T-cell (primary cell): ENCODE measurements around the gene HDAC9. TPM values are rescaled to one million over a fixed set of nuclear protein-coding genes. Genes with fewer than 3 reads are reported as not detected.

Source experiments
- ATAC-seq, 4 experiments: fragments of 200-7000 bp in 3 of 4; fragments of 150-1000 bp in 1 of 4; cut with Tn5 transposase; replicated peaks in 1 of 4; 1 replicate in 3 of 4; 2 replicates in 1 of 4; pipeline ENCODE4 v1.10.0; 2021; ENCODE audit warnings: moderate library complexity in 3 of 4, mild to moderate bottlenecking in 2 of 4, moderate number of reproducible peaks in 1 of 4
- CTCF ChIA-PET, 2 donors: fragments of 300-600 bp; sonication (Branson Sonifier 250); formaldehyde crosslinking; loops; one replicate each; lab custom pipeline; 2022; ENCODE audit warnings: antibody characterized with exemption in 2 of 2; lab: Charles Lee
- POLR2A ChIA-PET, 2 donors: fragments of 300-600 bp; sonication (Branson Sonifier 250); formaldehyde crosslinking; loops; one replicate each; lab custom pipeline; 2022; ENCODE audit warnings: antibody characterized with exemption in 2 of 2; lab: Charles Lee
- DNase-seq, 35 experiments: peaks; one replicate each; pipeline versions ENCODE4 v3.0.0 to v3.0.0-alpha.2; 2013 to 2023
- H3K27ac ChIP-seq: one replicate; pipeline ENCODE4 v1.5.1; 2013; ENCODE audit warnings: low read length
- H3K27me3 ChIP-seq, 2 experiments: replicated peaks in 1 of 2; 1 replicate in 1 of 2; 2 replicates in 1 of 2; pipeline versions ENCODE4 v1.6.1 to v1.7.0; 2013; ENCODE audit warnings: low read length in 1 of 2, mixed read lengths in 1 of 2; ENCODE audit not compliant: control insufficient read depth in 2 of 2, insufficient read depth in 2 of 2; ENCODE audit errors: extremely low read depth in 1 of 2
- H3K36me3 ChIP-seq, 2 donors: 1 replicate in 1 of 2; 2 replicates in 1 of 2; pipeline versions ENCODE4 v1.6.1 to v1.7.0; 2013; ENCODE audit warnings: low read length in 1 of 2; ENCODE audit not compliant: control insufficient read depth in 2 of 2, insufficient read depth in 1 of 2; ENCODE audit errors: extremely low read depth in 1 of 2
- H3K4me1 ChIP-seq, 2 experiments: 1 replicate in 1 of 2; 2 replicates in 1 of 2; pipeline versions ENCODE4 v1.6.1 to v1.7.0; 2013; ENCODE audit warnings: low read length in 2 of 2, mixed read lengths in 1 of 2; ENCODE audit not compliant: insufficient read depth in 2 of 2, control insufficient read depth in 1 of 2; ENCODE audit errors: extremely low read depth in 1 of 2
- H3K4me3 ChIP-seq, 2 donors: 1 replicate in 1 of 2; 2 replicates in 1 of 2; pipeline versions ENCODE4 v1.5.1 to v1.7.0; 2013; ENCODE audit warnings: mild to moderate bottlenecking in 2 of 2, low read length in 1 of 2, moderate library complexity in 1 of 2; ENCODE audit not compliant: control insufficient read depth in 1 of 2; ENCODE audit errors: extremely low read depth in 1 of 2
- H3K9me3 ChIP-seq: 2 replicates; pipeline ENCODE4 v1.7.0; 2013
- H3K27ac Mint-ChIP-seq, 2 donors: one replicate each; pipeline ENCODE4 v1.8.0; 2020 to 2021; ENCODE audit warnings: mild to moderate bottlenecking in 2 of 2, mixed read lengths in 2 of 2
- H3K27me3 Mint-ChIP-seq, 2 donors: one replicate each; pipeline ENCODE4 v1.8.0; 2021 to 2022; ENCODE audit warnings: mixed read lengths in 2 of 2
- H3K36me3 Mint-ChIP-seq: one replicate; pipeline ENCODE4 v1.8.0; 2021; ENCODE audit warnings: mixed read lengths
- H3K4me1 Mint-ChIP-seq, 3 donors: one replicate each; pipeline ENCODE4 v1.8.0; 2020 to 2022; ENCODE audit warnings: mixed read lengths in 3 of 3, mild to moderate bottlenecking in 1 of 3
- H3K4me3 Mint-ChIP-seq, 3 donors: one replicate each; pipeline ENCODE4 v1.8.0; 2020 to 2022; ENCODE audit warnings: mild to moderate bottlenecking in 3 of 3, mixed read lengths in 3 of 3, moderate library complexity in 3 of 3
- H3K9me3 Mint-ChIP-seq, 3 donors: one replicate each; pipeline ENCODE4 v1.8.0; 2020 to 2022; ENCODE audit warnings: mixed read lengths in 3 of 3
- WGBS: methylation state at CpG from one replicate; pipeline ENCODE4 v1.1.5; 2013; ENCODE audit warnings: missing lambda C conversion rate; ENCODE audit not compliant: insufficient coverage; 5-methylcytosine and 5-hydroxymethylcytosine counted together
- total RNA-seq, 35 experiments: library from RNA in 6 of 35; stranded (reverse) in 6 of 35; fragments of 120-200 nt in 1 of 35; gene quantifications; one replicate each; pipeline versions ENCODE4 v1.2.1 to v1.2.4 and lab custom pipeline; 2013 to 2026

HDAC9 gene
- total RNA-seq, 5 donors from 2014 or later (not counting 1 experiment from before 2014, with no cell fraction given), result 2.8 to 6.7 (median 4.7) TPM

DNA sequence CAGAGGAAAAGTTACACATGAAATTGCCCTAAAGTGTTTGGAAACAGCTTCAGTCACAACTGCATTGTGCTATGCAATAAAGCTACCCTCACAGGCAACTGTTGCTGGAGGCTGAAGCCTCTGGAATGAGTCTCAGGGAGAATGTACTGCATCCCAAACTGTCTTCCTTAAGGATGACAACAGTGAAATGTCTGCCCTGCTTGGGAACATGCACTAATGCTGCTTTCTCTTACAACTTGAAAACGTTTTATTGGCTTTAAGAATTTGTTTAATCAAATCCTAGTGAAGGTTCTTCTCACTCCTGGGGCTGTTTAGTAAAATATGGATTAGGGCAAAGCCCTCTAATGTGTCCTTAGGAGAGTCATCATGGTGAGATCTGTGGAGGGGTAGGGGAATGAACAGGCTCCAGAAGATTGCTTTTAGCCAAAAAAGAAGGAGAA is 406.5 kb downstream of the HDAC9 start:
- WGBS, result no CpG with 5 or more reads among the region's 1 CpG
- DNase-seq, result no peak

GRCh38 chr7:18902892-18903291 is 407.3 kb downstream of the HDAC9 start:
- POLR2A ChIA-PET, result no interaction called here
- no peak for ATAC-seq
- CTCF ChIA-PET, result interaction anchor here in 1 of 2 donors (1.0 kb wide), 1 partner anchor 12 kb away, joined by 3 read pairs; no protein-coding TSS in a partner anchor
- peaks cover 0 to 12% (median 8%) of the 10 kb centered on the region in 3 donors for H3K9me3 Mint-ChIP-seq
- DNase-seq, result no peak
- no peaks in the 10 kb centered on the region for H3K27me3 Mint-ChIP-seq
- H3K36me3 Mint-ChIP-seq, result no peaks in the 10 kb centered on the region
- H3K4me1 ChIP-seq, result no peaks in the 10 kb centered on the region
- H3K36me3 ChIP-seq, result no peaks in the 10 kb centered on the region
- no peak overlapping the region for H3K27ac ChIP-seq
- H3K4me1 Mint-ChIP-seq, result no peaks in the 10 kb centered on the region
- no peak overlapping the region for H3K4me3 ChIP-seq
- H3K27ac Mint-ChIP-seq, result no peak overlapping the region
- H3K4me3 Mint-ChIP-seq, result no peak overlapping the region
- H3K27me3 ChIP-seq, result no peaks in the 10 kb centered on the region
- no peaks in the 10 kb centered on the region for H3K9me3 ChIP-seq

More for the DNA sequence above, 406.5 kb downstream of the HDAC9 start:
- H3K27me3 Mint-ChIP-seq, result no peaks in the 10 kb centered on the region
- peaks cover 0 to 12% (median 8%) of the 10 kb centered on the region in 3 donors for H3K9me3 Mint-ChIP-seq
- no peaks in the 10 kb centered on the region for H3K4me1 Mint-ChIP-seq
- no peak overlapping the region for H3K27ac Mint-ChIP-seq
- H3K36me3 Mint-ChIP-seq, result no peaks in the 10 kb centered on the region
- no peaks in the 10 kb centered on the region for H3K4me1 ChIP-seq
- CTCF ChIA-PET, result no interaction called here
- ATAC-seq, result no peak
- POLR2A ChIA-PET, result no interaction called here
- no peaks in the 10 kb centered on the region for H3K36me3 ChIP-seq
- H3K4me3 Mint-ChIP-seq, result no peak overlapping the region
- no peaks in the 10 kb centered on the region for H3K27me3 ChIP-seq
- no peak overlapping the region for H3K4me3 ChIP-seq
- H3K9me3 ChIP-seq, result no peaks in the 10 kb centered on the region
- H3K27ac ChIP-seq, result no peak overlapping the region

DNA sequence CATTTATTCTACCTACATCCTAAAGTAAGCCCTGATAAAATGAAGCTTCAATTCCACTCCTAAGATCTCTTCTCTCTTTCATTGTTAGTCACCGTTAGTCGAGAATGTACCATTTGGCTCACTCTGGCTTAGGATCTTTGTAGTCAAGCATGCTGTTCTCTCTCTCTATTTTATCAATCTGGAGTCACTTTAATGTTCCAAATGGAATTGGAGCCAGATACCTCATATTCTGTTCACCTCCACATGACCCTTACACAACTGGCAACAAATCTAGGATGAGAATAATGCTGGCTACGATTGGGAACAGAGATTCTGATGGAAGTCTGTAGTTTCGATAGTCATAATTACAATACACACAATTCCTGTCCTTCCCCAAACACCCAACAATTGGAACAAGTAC is 408.1 kb downstream of the HDAC9 start:
- H3K4me1 Mint-ChIP-seq, result no peaks in the 10 kb centered on the region
- no peak overlapping the region for H3K4me3 Mint-ChIP-seq
- no peaks in the 10 kb centered on the region for H3K4me1 ChIP-seq
- ATAC-seq, result no peak
- H3K9me3 Mint-ChIP-seq, result peaks cover under 1 to 16% (median 8%) of the 10 kb centered on the region in 3 donors
- no peaks in the 10 kb centered on the region for H3K36me3 Mint-ChIP-seq
- H3K27me3 Mint-ChIP-seq, result no peaks in the 10 kb centered on the region
- no peak for DNase-seq
- H3K4me3 ChIP-seq, result no peak overlapping the region
- no peaks in the 10 kb centered on the region for H3K36me3 ChIP-seq
- H3K27ac Mint-ChIP-seq, result no peak overlapping the region
- H3K27me3 ChIP-seq, result no peaks in the 10 kb centered on the region
- WGBS, result 90% methylated on average over 2 of the region's 4 CpGs
- ChIA-PET CTCF (interaction anchor here in 1 of 2 donors (1.0 kb wide), 1 partner anchor 11 kb away, joined by 3 read pairs; no protein-coding TSS in a partner anchor), POLR2A (interaction anchor here in 1 of 2 donors (0.7 kb wide), 1 partner anchor 306 kb away, joined by 3 read pairs; no protein-coding TSS in a partner anchor)
- no peaks in the 10 kb centered on the region for H3K9me3 ChIP-seq
- no peak overlapping the region for H3K27ac ChIP-seq

DNA sequence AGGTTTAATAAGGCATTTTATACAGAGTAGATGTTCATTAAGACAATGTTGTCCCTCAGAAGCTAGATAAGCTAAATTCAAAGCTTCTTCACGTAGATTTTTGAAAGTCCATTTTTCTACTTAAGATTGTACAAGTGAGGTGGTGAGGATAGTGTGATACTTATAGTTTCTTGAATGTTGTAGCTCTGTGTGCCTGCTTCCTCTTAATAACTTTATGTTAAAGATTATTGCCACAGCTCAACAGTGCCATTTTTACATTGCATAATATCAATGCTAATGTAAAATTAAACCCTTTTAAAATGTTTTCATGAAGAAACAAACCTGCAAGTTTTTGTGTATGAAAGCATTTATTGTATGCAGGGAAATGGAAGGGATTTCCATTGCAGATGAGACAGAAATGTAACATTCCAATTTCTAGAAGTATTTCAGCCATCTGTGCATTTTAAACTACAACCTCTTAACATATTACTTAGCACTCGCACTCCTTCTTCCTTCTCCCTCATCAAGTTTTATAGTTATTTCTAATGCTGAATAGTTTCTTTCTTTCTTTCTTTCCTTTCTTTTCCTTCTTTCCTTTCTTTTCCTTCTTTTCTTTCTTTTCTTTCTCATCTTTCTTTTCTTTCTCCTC is 409.9 kb downstream of the HDAC9 start:
- CTCF ChIA-PET, result no interaction called here
- Histone ChIP-seq H3K4me1 (no peaks in the 10 kb centered on the region), H3K4me3 (no peak overlapping the region), H3K27ac (no peak overlapping the region), H3K27me3 (no peaks in the 10 kb centered on the region), H3K9me3 (no peaks in the 10 kb centered on the region), H3K36me3 (no peaks in the 10 kb centered on the region)
- Mint-ChIP-seq H3K4me1 (no peaks in the 10 kb centered on the region), H3K9me3 (peaks cover 3 to 26% (median 8%) of the 10 kb centered on the region in 3 donors), H3K36me3 (no peaks in the 10 kb centered on the region), H3K4me3 (no peak overlapping the region), H3K27ac (no peak overlapping the region), H3K27me3 (no peaks in the 10 kb centered on the region)
- DNase-seq (no peak), ATAC-seq (no peak)
- POLR2A ChIA-PET, result interaction anchor here in 1 of 2 donors (0.5 kb wide), 1 partner anchor 19 kb away, joined by 3 read pairs; no protein-coding TSS in a partner anchor
- WGBS, result 100% methylated on average over 1 of the region's 2 CpGs

DNA sequence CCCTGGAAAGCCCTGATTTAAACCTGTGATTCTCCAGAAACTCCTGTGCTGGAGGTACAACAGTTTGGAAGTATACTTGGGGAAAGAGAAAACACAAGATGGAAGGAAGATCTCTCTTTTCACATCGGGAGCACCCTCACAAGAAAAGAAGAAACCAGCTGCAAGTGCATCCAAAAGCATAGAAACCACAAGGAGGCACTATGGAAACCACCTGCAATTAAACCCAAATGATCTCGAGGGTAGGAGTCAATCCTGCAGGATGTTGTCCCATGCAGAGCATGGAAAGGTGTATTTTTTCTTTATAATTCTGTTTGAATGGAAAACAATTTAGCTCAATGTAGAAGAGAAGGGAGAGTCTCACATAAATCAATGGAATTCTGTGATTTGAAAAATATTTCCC is 411.4 kb downstream of the HDAC9 start:
- Mint-ChIP-seq H3K4me3 (no peak overlapping the region), H3K36me3 (no peaks in the 10 kb centered on the region), H3K27ac (no peak overlapping the region), H3K4me1 (no peaks in the 10 kb centered on the region), H3K27me3 (no peaks in the 10 kb centered on the region), H3K9me3 (peaks cover 5 to 29% (median 12%) of the 10 kb centered on the region in 3 donors)
- ChIA-PET CTCF (no interaction called here), POLR2A (no interaction called here)
- Histone ChIP-seq H3K27me3 (no peaks in the 10 kb centered on the region), H3K4me3 (no peak overlapping the region), H3K36me3 (no peaks in the 10 kb centered on the region), H3K9me3 (no peaks in the 10 kb centered on the region), H3K27ac (no peak overlapping the region), H3K4me1 (no peaks in the 10 kb centered on the region)
- WGBS, result no CpG with 5 or more reads among the region's 2 CpGs
- ATAC-seq, result no peak
- no peak for DNase-seq

GRCh38 chr7:18913106-18913505 is 417.6 kb downstream of the HDAC9 start:
- Mint-ChIP-seq H3K27me3 (no peaks in the 10 kb centered on the region), H3K4me3 (no peak overlapping the region), H3K9me3 (peaks cover 5 to 26% (median 13%) of the 10 kb centered on the region in 3 donors), H3K4me1 (no peaks in the 10 kb centered on the region), H3K36me3 (no peaks in the 10 kb centered on the region), H3K27ac (no peak overlapping the region)
- Histone ChIP-seq H3K4me1 (no peaks in the 10 kb centered on the region), H3K27ac (no peak overlapping the region), H3K27me3 (no peaks in the 10 kb centered on the region), H3K4me3 (no peak overlapping the region), H3K36me3 (no peaks in the 10 kb centered on the region), H3K9me3 (no peaks in the 10 kb centered on the region)
- WGBS, result 60% methylated on average over 1 of the region's 4 CpGs
- CTCF ChIA-PET, result no interaction called here
- POLR2A ChIA-PET, result no interaction called here
- DNase-seq (no peak), ATAC-seq (no peak)
